ENCODE measurements around the gene ZNF90. TPM values are rescaled to one million over a fixed set of nuclear protein-coding genes. Genes with fewer than 3 reads are reported as not detected.
A peak's percentile ranks its signal among the peaks of the same experiment; 100 is the strongest.
"Not testable (repeated sequence)": the region's sequence is repeated elsewhere in the genome, so short reads cannot be mapped to it uniquely, and the experiment has no call there.

ZNF90 gene
- total RNA-seq, 3 donors from 2014 or later = 3.6 to 7.5 (median 4.5) TPM

DNA sequence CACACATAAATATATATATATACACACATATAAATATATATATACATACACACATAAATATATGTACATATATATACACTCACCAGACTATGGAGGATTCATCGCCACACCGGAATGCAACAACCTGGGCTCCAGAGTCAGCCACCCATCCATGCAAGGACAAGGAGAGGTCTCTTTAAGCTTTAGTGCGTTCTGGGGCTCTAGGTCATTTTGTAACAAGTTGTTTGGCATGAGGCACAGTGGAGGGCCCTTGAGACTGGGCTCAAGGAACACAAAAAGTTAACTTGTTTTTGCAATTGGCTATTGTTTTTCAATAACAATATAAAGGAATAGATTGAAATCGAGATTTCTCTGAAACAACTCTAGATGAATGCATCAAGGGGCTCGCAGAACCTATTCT lies 4.9 kb upstream of the ZNF90 start:
- Mint-ChIP-seq H3K4me3 (no peak overlapping the region), H3K4me1 (ENCODE audit: low read depth) (peaks cover 2% of the 10 kb centered on the region), H3K9me3 (peaks cover 8% of the 10 kb centered on the region), H3K27me3 (ENCODE audit: low read depth) (peaks cover 10% of the 10 kb centered on the region), H3K36me3 (ENCODE audit: insufficient read depth) (no peaks in the 10 kb centered on the region)
- ATAC-seq = no peak
- no peak for DNase-seq

DNA sequence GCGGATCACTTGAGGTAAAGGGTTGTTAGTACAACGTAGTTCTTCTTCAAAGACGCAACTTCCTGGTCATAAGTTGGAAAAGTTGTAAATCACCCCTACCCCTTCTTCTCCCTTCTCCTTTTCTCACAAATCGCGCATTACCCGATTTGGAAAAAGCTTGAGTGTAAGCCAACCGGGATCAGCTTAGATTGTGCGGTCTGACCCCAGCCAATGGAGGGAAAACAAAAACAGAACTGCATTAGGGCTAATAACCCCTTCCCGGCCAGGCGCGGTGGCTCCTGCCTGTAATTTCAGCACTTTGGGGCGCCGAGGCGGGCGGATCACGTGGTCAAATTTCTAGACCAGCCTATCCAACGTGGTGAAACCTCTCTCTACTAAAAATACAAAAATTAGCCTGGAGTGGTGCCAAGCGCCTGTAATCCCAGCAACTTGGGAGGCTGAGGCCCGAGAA lies 806 bp downstream of the ZNF90 start:
- DNase-seq (no peak), ATAC-seq (no peak)
- no peaks in the 10 kb centered on the region for H3K9me3 Mint-ChIP-seq
- H3K27me3 Mint-ChIP-seq (ENCODE audit: low read depth) = peaks cover 2% of the 10 kb centered on the region
- H3K36me3 Mint-ChIP-seq (ENCODE audit: insufficient read depth) = peaks cover 3% of the 10 kb centered on the region
- H3K4me1 Mint-ChIP-seq (ENCODE audit: low read depth) = peaks cover 13% of the 10 kb centered on the region
- peak overlapping the region; percentile 86 for H3K4me3 Mint-ChIP-seq

DNA sequence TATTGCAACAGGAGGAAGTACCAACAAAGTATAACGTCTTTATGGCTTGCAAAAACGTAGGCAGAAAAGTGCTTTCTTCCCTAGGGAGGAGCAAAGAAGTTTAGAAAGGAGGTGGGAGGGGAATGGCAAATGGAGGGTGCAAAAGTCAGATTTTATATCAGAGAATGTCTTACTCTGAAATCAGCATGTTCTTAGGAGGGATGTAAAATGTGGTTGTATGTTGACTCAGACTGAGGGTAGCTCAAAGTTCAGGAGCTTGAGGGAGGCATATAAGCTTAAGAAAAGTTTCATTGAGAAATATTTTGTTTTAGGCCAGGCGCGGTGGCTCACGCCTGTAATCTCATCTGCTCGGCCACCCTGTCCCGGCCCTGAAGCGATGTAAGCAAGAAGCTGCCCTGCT lies 1.7 kb downstream of the ZNF90 start:
- Mint-ChIP-seq H3K36me3 (ENCODE audit: insufficient read depth) (peaks cover 3% of the 10 kb centered on the region), H3K4me3 (peak overlapping the region; percentile 41), H3K27me3 (ENCODE audit: low read depth) (peaks cover 2% of the 10 kb centered on the region), H3K9me3 (no peaks in the 10 kb centered on the region), H3K4me1 (ENCODE audit: low read depth) (peaks cover 13% of the 10 kb centered on the region)
- no peak for DNase-seq
- ATAC-seq = no peak

DNA sequence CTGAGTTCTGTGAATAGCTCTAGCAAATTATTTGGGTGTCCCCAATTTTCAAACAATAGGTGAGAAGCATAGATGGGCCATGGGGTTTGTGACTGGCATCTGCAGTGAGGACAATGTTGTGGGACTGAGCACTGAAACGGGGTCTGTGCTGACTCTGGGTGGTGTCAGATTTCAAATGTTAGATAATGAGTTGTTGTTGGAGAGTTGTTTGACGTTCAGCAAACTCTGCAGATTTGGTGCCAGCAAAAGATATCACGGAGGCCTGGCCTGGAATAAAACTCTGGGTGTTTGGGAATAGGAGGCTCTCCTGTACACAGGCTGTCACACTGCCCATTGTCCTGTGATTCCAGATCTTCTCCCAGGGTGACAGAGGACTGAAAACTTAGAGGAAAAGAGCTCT lies 2.9 kb downstream of the ZNF90 start:
- no peaks in the 10 kb centered on the region for H3K9me3 Mint-ChIP-seq
- no peak for DNase-seq

DNA sequence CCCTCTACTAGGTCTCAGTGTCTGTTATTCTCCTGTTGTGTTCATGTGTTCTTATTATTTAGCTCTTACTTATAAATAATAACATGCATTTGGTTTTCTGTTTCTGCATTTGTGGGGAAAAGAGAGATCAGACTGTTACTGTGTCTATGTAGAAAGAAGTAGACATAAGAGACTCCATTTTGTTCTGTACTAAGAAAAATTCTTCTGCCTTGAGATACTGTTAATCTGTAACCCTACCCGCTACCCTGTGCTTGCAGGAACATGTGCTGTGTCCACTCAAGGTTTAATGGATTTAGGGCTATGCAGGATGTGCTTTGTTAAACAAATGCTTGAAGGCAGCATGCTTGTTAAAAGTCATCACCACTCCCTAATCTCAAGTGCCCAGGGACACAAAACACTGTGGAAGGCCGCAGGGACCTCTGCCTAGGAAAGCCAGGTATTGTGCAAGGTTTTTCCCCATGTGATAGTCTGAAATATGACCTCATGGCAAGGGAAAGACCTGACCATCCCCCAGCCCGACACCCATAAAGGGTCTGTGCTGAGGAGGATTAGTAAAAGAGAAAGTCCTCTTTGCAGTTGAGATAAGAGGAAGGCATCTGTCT lies 4.5 kb downstream of the ZNF90 start:
- peaks cover 13% of the 10 kb centered on the region for H3K4me1 Mint-ChIP-seq (ENCODE audit: low read depth)
- H3K36me3 Mint-ChIP-seq (ENCODE audit: insufficient read depth); H3K4me3 Mint-ChIP-seq; H3K9me3 Mint-ChIP-seq; DNase-seq; ATAC-seq; H3K27me3 Mint-ChIP-seq (ENCODE audit: low read depth): not testable (repeated sequence)

More for the DNA sequence above, 2.9 kb downstream of the ZNF90 start:
- no peak for ATAC-seq
- Mint-ChIP-seq H3K36me3 (ENCODE audit: insufficient read depth) (peaks cover 3% of the 10 kb centered on the region), H3K27me3 (ENCODE audit: low read depth) (peaks cover 2% of the 10 kb centered on the region), H3K4me1 (ENCODE audit: low read depth) (peaks cover 13% of the 10 kb centered on the region), H3K4me3 (no peak overlapping the region)

DNA sequence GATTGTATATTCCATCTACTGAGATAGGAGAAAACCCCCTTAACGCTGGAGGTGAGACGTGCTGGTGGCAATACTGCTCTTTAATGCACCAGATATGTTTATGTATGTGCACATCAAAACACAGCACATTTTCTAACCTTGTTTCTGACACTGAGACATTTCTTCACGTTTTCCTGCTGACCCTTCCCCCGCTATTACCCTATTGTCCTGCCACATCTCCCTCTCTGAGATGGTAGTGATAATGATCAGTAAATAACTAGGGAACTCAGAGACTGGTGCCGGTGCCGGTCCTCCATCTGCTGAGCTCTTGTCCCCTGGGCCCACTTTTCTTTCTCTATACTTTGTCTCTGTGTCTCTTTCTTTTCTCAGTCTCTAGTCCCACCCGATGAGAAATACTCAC lies 5.1 kb downstream of the ZNF90 start:
- H3K4me3 Mint-ChIP-seq; DNase-seq; H3K9me3 Mint-ChIP-seq; H3K36me3 Mint-ChIP-seq (ENCODE audit: insufficient read depth); H3K27me3 Mint-ChIP-seq (ENCODE audit: low read depth); ATAC-seq: not testable (repeated sequence)
- peaks cover 12% of the 10 kb centered on the region for H3K4me1 Mint-ChIP-seq (ENCODE audit: low read depth)

DNA sequence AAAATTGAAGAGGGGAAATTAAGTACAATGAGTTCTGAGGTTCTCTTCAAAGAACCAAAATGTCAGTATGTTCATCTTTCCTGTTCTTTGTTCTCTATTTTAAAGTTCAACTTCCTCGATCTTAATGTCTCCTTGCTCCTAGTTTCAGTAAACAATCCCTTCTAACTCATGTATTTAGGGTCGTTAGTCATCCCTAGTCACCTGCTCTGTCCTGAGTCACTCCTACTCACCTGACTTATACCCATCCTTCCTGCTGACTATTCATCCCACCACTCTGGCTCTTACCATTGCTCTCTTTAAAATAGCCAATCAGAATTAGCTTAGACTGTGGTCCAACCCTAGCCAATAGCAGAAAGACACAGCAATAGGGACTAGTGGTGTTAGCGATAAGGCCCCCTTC lies 24.3 kb downstream of the ZNF90 start:
- no peaks in the 10 kb centered on the region for H3K4me1 Mint-ChIP-seq (ENCODE audit: low read depth)
- H3K4me3 Mint-ChIP-seq = no peak overlapping the region
- H3K36me3 Mint-ChIP-seq (ENCODE audit: insufficient read depth) = peaks cover 26% of the 10 kb centered on the region
- no peaks in the 10 kb centered on the region for H3K27me3 Mint-ChIP-seq (ENCODE audit: low read depth)
- ATAC-seq (no peak), DNase-seq (no peak)
- peaks cover 51% of the 10 kb centered on the region for H3K9me3 Mint-ChIP-seq

DNA sequence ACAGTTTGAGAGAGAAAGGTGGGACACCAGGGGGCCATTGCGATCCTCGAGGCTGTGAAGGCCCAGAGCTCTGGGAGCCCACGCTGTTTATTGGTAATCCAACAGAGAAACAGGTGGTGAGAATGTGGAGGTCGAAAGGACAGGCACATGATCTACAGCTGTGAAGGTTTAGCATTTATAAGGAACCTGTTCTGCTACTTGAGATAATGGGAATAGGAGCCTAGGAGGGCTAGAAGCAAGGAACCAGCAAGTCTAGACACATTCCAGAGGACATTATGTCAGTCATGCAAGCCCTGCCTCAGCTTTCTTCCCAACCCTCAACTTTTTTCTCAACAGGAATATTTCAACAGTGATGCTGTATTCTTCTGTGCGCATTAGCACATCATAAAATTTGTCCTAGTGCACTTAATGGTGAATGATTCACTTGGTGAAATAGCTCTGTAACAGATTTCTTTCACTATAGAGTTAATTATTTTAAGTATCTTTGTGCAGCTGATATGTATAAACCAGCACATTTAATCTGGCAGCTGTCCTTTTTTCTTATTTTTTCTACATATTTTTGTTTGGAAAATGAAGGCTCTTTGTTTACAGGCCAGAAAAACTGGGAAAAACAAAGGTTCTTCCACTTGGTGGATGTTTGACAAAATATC lies 25.4 kb downstream of the ZNF90 start:
- no peaks in the 10 kb centered on the region for H3K27me3 Mint-ChIP-seq (ENCODE audit: low read depth)
- no peaks in the 10 kb centered on the region for H3K4me1 Mint-ChIP-seq (ENCODE audit: low read depth)
- H3K4me3 Mint-ChIP-seq = no peak overlapping the region
- peaks cover 43% of the 10 kb centered on the region for H3K9me3 Mint-ChIP-seq
- ATAC-seq = no peak
- peaks cover 29% of the 10 kb centered on the region for H3K36me3 Mint-ChIP-seq (ENCODE audit: insufficient read depth)
- no peak for DNase-seq

DNA sequence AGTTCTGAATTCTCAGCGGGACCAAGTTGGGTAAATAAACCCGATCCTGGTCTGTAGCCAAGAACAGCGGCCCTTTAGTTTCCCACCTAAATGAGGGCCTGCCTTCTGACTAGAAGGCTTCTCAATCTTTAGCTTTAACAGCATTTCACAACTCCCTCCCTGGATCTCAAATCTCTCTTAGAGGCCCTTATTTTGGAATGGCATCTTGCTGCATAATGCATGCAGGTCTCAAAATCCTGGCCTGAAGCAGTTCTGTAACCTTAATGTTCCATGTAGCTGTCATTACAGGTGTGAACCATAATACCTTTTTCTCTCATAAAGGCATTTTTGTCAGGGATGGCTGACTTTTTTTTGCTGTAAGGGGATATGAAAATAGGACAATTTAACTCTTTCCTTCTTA lies 29.5 kb downstream of the ZNF90 start:
- peaks cover 30% of the 10 kb centered on the region for H3K9me3 Mint-ChIP-seq
- no peaks in the 10 kb centered on the region for H3K27me3 Mint-ChIP-seq (ENCODE audit: low read depth)
- DNase-seq (no peak), ATAC-seq (no peak)
- no peaks in the 10 kb centered on the region for H3K4me1 Mint-ChIP-seq (ENCODE audit: low read depth)
- H3K36me3 Mint-ChIP-seq (ENCODE audit: insufficient read depth) = peaks cover 33% of the 10 kb centered on the region
- H3K4me3 Mint-ChIP-seq = no peak overlapping the region

DNA sequence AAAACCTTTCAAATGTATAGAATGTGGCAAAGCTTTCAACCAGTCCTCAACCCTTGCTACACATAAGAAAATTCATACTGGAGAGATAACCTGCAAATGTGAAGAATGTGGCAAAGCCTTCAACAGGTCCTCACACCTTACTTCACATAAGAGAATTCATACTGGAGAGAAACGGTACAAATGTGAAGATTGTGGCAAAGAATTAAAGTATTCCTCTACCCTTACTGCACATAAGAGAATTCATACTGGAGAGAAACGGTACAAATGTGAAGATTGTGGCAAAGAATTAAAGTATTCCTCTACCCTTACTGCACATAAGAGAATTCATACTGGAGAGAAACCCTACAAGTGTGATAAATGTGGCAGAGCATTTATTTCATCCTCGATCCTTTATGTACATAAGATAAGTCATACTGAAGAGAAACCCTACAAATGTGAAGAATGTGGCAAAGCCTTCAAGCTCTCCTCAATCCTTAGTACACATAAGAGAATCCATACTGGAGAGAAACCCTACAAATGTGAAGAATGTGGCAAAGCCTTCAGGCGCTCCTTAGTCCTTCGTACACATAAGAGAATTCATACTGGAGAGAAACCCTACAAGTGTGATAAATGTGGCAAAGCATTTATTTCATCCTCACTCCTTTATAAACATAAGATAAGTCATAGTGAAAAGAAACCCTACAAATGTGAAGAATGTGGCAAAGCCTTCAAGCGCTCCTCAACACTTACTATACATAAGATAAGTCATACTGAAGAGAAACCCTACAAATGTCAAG lies 40.5 kb downstream of the ZNF90 start:
- not testable (repeated sequence) for DNase-seq; ATAC-seq; H3K27me3 Mint-ChIP-seq (ENCODE audit: low read depth); H3K4me1 Mint-ChIP-seq (ENCODE audit: low read depth); H3K4me3 Mint-ChIP-seq
- Mint-ChIP-seq H3K36me3 (ENCODE audit: insufficient read depth) (peaks cover 28% of the 10 kb centered on the region), H3K9me3 (peaks cover 37% of the 10 kb centered on the region)

DNA sequence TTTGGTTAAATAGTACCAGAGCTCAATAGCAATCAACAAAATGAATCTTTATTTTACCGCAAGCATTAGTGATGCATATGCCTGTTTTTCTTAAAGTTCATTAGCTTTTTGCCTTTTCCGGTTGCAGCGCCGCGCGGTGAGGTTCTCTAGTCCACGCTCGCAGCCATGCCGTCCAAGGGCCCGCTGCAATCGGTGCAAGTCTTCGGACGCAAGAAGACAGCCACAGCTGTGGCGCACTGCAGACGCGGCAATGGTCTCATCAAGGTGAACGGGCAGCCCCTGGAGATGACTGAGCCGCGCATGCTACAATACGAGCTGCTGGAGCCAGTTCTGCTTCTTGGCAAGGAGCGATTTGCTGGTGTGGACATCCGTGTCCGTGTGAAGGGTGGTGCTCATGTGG lies 47.1 kb downstream of the ZNF90 start:
- ATAC-seq (no peak), DNase-seq (no peak)
- Mint-ChIP-seq H3K4me1 (ENCODE audit: low read depth) (no peaks in the 10 kb centered on the region), H3K9me3 (peaks cover 39% of the 10 kb centered on the region), H3K4me3 (no peak overlapping the region), H3K27me3 (ENCODE audit: low read depth) (no peaks in the 10 kb centered on the region), H3K36me3 (ENCODE audit: insufficient read depth) (peaks cover 21% of the 10 kb centered on the region)

DNA sequence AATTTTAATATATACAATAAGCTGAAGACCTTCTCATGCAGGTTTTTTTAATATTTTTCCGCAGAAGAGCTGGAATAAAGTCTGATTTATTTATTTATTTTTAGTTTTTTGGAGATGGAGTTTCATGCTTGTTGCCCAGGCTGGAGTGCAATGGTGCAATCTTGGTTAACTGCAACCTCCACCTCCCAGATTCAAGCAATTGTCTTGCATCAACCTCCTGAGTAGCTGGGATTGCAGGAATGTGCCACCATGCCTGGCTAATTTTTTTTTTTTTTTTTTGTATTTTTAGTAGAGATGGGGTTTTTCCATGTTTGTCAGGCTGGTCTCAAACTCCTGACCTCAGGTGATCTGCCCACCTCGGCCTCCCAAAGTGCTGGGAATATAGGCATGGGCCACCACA lies 55.1 kb downstream of the ZNF90 start:
- H3K4me3 Mint-ChIP-seq; H3K36me3 Mint-ChIP-seq (ENCODE audit: insufficient read depth); H3K27me3 Mint-ChIP-seq (ENCODE audit: low read depth); H3K4me1 Mint-ChIP-seq (ENCODE audit: low read depth); DNase-seq; ATAC-seq: not testable (repeated sequence)
- H3K9me3 Mint-ChIP-seq = peaks cover 21% of the 10 kb centered on the region

DNA sequence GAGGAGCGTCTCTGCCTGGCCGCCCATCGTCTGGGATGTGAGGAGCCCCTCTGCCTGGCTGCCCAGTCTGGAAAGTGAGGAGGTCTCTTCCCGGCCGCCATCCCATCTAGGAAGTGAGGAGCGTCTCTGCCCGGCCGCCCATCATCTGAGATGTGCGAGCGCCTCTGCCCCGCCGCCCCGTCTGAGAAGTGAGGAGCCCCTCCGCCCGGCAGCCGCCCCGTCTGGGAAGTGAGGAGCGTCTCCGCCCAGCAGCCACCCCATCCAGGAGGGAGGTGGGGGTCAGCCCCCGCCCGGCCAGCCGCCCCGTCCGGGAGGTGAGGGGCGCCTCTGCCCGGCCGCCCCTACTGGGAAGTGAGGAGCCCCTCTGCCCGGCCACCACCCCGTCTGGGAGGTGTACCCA lies 59.9 kb downstream of the ZNF90 start:
- DNase-seq = not testable (repeated sequence)

DNA sequence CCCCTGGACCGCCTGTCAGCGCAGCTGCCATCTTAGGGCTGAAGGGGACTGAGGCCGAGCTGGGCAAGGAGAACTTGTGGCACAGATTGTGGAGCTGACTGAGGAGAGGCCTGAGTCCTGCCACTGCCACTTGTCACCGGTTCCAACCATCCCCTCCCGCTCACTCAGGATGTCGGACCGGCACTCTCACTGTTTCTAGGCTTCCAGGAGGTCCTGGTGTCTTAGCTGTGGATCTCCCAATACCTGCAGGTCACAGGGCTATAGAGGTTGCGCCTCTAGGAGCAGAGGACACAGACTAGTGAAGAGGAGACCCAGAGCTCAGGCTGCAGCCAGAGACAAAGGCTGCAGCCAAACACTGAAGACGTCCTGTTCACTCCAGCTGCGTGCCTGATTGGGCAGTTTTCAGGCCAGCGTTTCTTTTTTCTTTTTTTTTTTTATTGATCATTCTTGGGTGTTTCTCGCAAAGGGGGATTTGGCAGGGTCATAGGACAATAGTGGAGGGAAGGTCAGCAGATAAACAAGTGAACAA lies 73.9 kb downstream of the ZNF90 start:
- no peaks in the 10 kb centered on the region for H3K27me3 Mint-ChIP-seq (ENCODE audit: low read depth)
- ATAC-seq = no peak

More for the DNA sequence above, 59.9 kb downstream of the ZNF90 start:
- H3K9me3 Mint-ChIP-seq = peaks cover 21% of the 10 kb centered on the region
- not testable (repeated sequence) for H3K36me3 Mint-ChIP-seq (ENCODE audit: insufficient read depth); ATAC-seq; H3K4me3 Mint-ChIP-seq; H3K27me3 Mint-ChIP-seq (ENCODE audit: low read depth); H3K4me1 Mint-ChIP-seq (ENCODE audit: low read depth)

More for the DNA sequence above, 73.9 kb downstream of the ZNF90 start:
- no peaks in the 10 kb centered on the region for H3K9me3 Mint-ChIP-seq
- no peak overlapping the region for H3K4me3 Mint-ChIP-seq
- no peak for DNase-seq
- no peaks in the 10 kb centered on the region for H3K36me3 Mint-ChIP-seq (ENCODE audit: insufficient read depth)
- no peaks in the 10 kb centered on the region for H3K4me1 Mint-ChIP-seq (ENCODE audit: low read depth)
